ENCODE measurements around the gene DDX39B. TPM values are rescaled to one million over a fixed set of nuclear protein-coding genes. Genes with fewer than 3 reads are reported as not detected.

Gene DDX39B
- total RNA-seq, 2 donors from 2014 or later, result 119 to 143 TPM

DNA sequence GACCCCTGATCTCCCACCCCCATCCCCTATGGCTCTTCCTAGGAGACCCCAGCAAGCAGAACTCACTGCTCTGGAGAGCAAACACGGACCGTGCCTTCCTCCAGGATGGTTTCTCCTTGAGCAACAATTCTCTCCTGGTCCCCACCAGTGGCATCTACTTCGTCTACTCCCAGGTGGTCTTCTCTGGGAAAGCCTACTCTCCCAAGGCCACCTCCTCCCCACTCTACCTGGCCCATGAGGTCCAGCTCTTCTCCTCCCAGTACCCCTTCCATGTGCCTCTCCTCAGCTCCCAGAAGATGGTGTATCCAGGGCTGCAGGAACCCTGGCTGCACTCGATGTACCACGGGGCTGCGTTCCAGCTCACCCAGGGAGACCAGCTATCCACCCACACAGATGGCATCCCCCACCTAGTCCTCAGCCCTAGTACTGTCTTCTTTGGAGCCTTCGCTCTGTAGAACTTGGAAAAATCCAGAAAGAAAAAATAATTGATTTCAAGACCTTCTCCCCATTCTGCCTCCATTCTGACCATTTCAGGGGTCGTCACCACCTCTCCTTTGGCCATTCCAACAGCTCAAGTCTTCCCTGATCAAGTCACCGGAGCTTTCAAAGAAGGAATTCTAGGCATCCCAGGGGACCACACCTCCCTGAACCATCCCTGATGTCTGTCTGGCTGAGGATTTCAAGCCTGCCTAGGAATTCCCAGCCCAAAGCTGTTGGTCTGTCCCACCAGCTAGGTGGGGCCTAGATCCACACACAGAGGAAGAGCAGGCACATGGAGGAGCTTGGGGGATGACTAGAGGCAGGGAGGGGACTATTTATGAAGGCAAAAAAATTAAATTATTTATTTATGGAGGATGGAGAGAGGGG is 31.7 kb upstream of the DDX39B start:
- no peak for DNase-seq (ENCODE audit: low spot score)
- Histone ChIP-seq H3K4me1 (no peaks in the 10 kb centered on the region), H3K36me3 (no peaks in the 10 kb centered on the region), H3K27me3 (no peaks in the 10 kb centered on the region), H3K4me3 (no peak overlapping the region), H3K27ac (no peak overlapping the region), H3K9me3 (no peaks in the 10 kb centered on the region)
- TF ChIP-seq, protein P1, sequence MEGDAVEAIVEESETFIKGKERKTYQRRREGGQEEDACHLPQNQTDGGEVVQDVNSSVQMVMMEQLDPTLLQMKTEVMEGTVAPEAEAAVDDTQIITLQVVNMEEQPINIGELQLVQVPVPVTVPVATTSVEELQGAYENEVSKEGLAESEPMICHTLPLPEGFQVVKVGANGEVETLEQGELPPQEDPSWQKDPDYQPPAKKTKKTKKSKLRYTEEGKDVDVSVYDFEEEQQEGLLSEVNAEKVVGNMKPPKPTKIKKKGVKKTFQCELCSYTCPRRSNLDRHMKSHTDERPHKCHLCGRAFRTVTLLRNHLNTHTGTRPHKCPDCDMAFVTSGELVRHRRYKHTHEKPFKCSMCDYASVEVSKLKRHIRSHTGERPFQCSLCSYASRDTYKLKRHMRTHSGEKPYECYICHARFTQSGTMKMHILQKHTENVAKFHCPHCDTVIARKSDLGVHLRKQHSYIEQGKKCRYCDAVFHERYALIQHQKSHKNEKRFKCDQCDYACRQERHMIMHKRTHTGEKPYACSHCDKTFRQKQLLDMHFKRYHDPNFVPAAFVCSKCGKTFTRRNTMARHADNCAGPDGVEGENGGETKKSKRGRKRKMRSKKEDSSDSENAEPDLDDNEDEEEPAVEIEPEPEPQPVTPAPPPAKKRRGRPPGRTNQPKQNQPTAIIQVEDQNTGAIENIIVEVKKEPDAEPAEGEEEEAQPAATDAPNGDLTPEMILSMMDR (IDR thresholded peaks at IDR 0.05), result no peak

DNA sequence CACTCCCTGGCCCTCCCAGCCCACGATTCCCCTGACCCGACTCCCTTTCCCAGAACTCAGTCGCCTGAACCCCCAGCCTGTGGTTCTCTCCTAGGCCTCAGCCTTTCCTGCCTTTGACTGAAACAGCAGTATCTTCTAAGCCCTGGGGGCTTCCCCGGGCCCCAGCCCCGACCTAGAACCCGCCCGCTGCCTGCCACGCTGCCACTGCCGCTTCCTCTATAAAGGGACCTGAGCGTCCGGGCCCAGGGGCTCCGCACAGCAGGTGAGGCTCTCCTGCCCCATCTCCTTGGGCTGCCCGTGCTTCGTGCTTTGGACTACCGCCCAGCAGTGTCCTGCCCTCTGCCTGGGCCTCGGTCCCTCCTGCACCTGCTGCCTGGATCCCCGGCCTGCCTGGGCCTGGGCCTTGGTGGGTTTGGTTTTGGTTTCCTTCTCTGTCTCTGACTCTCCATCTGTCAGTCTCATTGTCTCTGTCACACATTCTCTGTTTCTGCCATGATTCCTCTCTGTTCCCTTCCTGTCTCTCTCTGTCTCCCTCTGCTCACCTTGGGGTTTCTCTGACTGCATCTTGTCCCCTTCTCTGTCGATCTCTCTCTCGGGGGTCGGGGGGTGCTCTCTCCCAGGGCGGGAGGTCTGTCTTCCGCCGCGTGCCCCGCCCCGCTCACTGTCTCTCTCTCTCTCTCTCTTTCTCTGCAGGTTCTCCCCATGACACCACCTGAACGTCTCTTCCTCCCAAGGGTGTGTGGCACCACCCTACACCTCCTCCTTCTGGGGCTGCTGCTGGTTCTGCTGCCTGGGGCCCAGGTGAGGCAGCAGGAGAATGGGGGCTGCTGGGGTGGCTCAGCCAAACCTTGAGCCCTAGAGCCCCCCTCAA is 30.5 kb upstream of the DDX39B start, which contains the start of gene LTA:
Gene LTA (plus strand): TSS at position 249 of the 871 bp plus-strand sequence. CDS start 454 bp downstream, at position 703.
- H3K9me3 ChIP-seq, result no peaks in the 10 kb centered on the region
- TF ChIP-seq, protein P1 (IDR thresholded peaks at IDR 0.05), result no peak
- no peak within 1 kb of the TSS for H3K27ac ChIP-seq
- no peaks in the 10 kb centered on the region for H3K36me3 ChIP-seq
- DNase-seq (ENCODE audit: low spot score), result no peak
- H3K4me3 ChIP-seq, result no peak within 1 kb of the TSS
- H3K27me3 ChIP-seq, result no peaks in the 10 kb centered on the region
- H3K4me1 ChIP-seq, result no peaks in the 10 kb centered on the region

DNA sequence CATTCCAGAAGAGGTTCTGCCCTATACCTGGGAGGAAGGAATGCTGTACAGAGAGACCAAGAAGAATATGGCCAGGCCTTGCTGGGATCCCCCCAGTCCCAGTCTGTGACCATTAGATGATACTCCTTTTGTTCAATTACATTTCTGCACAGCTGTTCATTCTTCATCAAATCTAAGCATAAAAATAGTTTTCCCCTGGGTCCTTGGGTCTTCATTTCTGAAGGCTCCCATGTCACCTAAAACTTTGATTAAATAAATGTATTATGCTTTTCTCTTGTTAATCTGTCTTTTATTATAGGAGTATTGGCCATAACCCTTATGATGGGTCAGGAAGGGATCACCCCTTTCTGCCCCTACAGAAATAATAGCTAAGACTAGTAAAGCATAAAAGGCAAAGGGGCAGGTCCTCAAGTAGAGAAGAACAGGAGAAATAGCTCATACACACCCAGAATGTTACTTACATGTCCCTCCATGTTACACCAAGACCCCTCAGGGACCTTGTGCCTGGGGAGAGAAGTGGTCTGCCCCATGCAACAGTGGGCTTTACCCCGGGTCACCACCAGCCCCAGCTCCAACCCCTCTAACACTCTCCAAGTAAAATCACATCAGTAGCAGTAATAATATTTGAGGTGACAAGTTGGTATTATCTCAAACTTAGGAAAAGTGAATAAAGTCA is 28.2 kb upstream of the DDX39B start:
- Histone ChIP-seq H3K4me3 (no peak overlapping the region), H3K9me3 (no peaks in the 10 kb centered on the region), H3K27me3 (no peaks in the 10 kb centered on the region), H3K36me3 (no peaks in the 10 kb centered on the region), H3K27ac (no peak overlapping the region), H3K4me1 (no peaks in the 10 kb centered on the region)
- DNase-seq (ENCODE audit: low spot score), result no peak
- TF ChIP-seq, protein P1 (IDR thresholded peaks at IDR 0.05), result no peak

DNA sequence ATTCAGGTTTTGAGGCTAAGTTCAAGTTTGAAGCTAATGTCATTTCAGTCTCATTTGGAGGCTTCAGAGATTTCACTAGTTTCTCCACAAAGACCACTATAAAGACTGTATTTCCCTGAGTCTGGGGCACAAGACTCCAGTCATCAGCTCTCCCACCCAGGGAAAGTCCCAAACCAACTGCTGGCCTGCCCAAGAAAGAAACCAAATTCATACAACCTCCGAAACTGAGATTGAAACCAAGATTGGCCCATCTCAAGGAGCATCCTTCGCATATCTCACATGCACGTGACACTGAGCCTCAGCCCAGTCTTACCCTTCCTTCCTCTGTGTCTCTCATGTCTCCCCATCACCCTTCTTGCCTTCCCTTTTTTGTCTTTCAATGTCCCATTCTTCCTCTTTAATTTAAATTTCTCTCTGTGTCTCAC is 26.7 kb upstream of the DDX39B start:
- H3K36me3 ChIP-seq, result no peaks in the 10 kb centered on the region
- no peaks in the 10 kb centered on the region for H3K9me3 ChIP-seq
- no peaks in the 10 kb centered on the region for H3K27me3 ChIP-seq
- H3K4me1 ChIP-seq, result no peaks in the 10 kb centered on the region
- DNase-seq (ENCODE audit: low spot score), result no peak
- no peak overlapping the region for H3K27ac ChIP-seq
- TF ChIP-seq, protein P1 (IDR thresholded peaks at IDR 0.05), result no peak
- no peak overlapping the region for H3K4me3 ChIP-seq

DNA sequence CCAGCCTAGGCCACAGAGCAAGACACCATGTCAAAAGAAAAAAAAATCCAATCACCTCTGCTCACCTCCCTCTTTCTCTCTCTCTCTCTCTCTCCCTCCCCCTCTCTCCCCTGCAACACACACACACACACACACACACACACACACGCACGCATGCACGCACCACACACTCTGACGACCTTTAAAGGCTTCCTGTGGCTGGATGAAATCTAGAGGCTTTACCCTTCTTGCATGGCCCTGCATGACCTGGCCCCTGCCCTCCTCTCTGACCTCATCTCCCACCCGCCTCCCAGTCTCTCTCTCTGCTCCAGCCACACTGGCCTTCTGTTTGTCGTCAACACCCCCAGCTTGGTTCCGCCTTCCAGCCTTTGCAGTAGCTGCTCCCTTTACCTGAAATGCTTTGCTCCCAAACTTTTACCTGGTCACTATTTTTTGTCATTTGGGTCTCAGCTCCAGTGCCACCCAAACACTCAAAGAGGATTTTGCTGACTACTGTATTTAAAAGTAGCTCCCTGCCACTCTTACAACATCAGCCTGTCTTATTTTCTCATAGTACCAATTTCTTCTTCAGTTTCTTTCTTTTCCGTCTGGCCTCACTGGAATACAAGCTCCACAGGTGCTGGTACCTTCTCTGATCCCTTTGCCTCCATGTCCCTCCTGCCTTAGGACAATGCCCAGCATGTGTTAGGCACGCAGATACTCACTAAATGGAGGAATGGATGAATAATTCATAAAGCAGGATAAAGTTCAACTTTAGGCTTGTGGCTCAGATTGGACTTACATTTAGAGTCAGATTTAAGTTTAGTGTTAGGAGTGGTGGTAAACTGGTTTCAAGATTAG is 25.9 kb upstream of the DDX39B start:
- H3K4me3 ChIP-seq, result no peak overlapping the region
- H3K9me3 ChIP-seq, result no peaks in the 10 kb centered on the region
- H3K36me3 ChIP-seq, result no peaks in the 10 kb centered on the region
- DNase-seq (ENCODE audit: low spot score), result no peak
- H3K27ac ChIP-seq, result no peak overlapping the region
- H3K27me3 ChIP-seq, result no peaks in the 10 kb centered on the region
- TF ChIP-seq, protein P1 (IDR thresholded peaks at IDR 0.05), result no peak
- H3K4me1 ChIP-seq, result no peaks in the 10 kb centered on the region

Measured in right atrium auricular region (tissue), 2 donors.